Stimulated activated CD4-positive, alpha-beta T cell treated with anti-CD3 and anti-CD28 coated beads, Interleukin-15, amount 100 ng/mL, for 24 hours (primary cell): ENCODE measurements around the gene LAYN.

Experiments used
- DNase-seq: peaks from one replicate; pipeline ENCODE4 v3.0.0-alpha.2; 2020

LAYN gene

DNA sequence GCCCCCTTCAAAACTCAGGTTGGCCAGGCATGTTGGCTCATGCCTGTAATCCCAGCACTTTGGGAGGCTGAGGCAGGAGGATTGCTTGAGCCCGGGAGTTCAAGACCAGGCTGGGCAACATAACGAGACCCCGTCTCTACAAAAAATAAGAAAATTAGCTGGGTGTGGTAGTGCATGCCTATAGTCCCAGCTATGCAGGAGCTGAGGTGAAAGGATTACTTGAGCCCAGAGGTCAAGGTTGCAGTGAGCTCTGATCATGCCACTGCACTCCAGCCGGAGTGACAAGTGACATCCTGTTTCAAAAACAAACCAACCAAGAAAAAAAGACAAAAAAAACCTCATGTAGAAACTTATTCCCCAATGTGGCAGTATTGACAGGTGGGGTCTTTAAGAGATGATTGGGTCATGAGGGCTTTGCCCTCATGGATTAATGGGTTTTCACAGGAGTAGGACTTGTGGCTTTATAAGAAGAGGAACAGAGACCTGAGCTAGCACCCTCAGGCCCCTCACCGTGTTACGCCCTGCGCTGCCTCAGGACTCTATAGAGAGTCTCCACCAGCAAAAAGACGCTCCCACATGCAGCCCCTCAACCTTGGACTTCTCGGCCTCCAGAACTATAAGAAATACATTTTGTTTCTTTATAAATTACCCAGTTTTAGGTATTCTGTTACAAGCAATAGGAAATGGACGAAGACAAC lies 22.3 kb downstream of the LAYN start:
- DNase-seq: no peak

DNA sequence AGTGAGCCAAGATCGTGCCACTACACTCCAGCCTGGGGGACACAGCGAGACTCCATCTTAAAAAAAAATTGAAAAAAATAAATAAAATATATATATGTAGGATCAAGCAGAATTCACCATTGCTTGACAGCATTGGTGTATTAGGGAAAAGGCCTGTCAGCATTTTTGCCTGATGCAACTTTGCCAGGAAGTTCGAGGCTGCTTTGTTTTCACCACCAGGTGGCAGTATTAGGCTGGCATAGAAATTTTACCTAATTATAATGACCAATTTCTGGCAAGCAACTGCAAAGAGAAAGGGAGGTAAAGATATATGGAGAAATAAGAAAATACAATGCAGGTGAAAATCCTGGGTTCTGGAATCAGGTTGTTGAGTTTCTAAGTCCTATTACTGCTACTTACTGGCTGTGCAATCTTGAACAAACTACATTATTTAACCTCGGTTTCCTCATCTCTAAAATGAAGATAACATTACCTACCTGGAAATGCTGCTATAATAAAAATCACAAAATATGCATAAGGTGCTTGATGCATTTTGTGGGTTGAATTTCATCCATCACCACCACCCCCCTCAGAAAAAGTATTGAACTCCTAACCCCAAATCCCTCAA lies 24.7 kb downstream of the LAYN start:
- peak; percentile 72 for DNase-seq

DNA sequence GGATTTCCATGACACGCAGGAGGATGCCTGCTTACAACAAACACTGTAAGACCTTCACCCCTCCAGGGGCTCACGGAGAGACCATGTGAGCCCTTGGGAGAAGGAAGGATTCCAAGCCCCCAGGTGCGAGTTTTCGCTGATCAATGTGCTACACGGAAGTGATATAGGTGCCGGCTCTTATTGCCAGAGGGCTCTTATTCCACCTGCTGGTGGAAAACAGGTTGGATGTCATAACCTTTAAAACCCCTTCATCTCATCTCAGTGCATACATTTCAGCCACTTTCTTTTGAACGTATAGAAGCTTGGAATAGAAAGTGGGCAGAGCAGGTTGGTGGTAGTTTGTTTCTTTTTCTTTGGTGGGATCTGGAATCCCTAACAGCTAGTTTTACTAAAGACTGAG lies 25.8 kb downstream of the LAYN start:
- DNase-seq: no peak

DNA sequence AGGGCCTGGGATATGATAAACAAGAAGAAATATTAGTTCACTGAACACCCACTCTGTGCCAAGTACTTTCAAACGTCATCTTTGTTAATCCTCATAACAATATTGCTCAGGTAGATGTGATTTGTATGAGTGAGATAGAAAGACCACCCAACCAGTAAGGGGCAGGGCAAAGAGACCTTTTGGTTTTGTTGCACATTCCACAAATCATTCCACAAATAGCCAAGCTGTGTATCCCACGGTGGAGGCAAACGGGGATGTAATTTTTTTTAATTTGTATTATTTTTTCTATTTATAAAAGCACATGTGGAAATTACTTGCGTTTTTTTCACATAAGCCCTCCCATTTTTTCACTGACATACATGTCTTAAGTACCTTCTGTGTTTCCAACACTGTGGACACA lies 29.0 kb downstream of the LAYN start:
- DNase-seq: no peak

DNA sequence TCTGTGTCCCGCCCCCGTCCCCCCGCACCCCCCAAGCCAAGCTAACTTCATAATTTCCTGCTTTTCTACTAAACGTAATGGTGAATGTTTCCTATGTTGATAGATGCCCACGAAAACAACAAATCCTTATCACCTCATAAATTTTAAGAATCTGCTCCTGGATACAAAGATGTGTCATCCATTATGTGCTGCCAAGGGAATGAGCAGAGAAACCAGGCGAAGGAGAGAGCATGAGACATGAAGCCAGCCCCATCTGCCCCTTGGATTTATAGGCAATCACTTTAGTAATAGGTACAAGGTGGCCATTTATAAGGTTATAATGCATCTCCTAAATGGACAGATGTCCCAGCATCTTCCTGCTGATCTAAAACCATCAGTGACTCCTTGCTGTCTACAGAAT lies 30.3 kb downstream of the LAYN start:
- no peak for DNase-seq

DNA sequence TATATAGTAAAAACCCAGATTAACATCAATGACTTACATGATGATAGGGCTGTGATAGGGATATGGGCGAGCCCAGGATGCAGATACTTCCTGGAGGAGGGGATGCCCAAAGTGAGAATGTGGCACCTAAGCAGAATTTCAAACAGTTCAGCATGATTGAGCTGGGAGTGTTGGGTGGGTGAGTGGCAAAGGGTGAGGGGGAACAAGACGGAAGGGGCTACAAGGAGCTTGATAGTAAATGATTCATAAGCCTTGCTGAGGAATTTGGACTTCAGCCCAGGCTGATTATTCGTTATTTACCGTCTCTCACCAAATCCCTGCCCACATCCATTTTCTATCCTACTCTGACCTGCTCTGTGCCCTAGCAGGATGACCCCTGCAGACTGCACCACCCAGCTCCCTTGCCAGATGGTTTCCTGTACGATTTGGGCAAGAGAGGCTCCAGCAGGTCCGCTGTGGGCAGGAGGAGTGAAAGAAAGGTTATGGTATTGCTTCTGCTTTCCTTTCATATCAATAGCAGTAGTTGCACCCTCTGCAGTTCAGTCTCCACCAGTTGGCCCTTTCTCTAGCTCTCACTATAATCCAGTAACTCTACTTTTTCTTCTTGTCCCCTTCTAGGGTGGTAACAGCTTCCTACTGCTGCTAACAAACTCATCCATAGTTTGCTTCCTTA lies 31.4 kb downstream of the LAYN start:
- DNase-seq: no peak

DNA sequence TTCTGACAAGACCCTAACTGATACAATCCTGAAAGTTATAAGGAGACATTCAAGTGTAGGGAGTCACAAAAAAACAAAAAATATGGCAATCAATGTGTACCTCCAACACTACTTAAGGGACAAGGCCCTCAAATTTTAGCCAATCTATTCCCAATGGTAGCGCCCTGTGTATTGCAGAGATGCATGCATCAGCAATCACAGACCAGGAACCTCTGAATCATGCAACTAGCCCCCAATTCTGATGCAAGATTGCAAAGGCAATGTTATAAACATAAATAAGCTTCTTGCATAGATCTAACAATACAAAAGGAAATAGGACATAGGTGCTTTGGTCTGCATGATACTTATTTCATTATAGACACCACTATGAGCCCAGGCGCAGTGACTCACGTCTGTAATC lies 32.1 kb downstream of the LAYN start:
- DNase-seq: no peak

DNA sequence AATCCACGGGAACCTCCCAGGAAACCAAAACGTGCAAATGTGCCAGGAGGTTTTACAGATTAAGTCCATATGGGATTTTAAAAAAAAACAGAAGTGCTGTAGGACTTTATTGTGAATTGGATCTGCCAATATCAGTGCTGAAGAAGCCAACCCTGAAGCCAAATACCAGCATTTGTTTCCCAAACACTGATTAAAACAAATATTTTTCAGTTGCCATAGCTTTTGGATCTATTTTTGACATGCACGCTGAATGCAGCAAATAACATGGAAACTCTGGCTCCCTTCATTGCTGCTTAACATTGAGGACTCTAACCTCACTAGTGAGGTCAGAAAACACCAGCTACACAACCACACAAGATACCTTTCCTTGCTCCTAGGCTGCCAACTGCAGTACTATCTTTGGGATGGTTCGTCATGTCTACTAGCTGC lies 33.3 kb downstream of the LAYN start:
- DNase-seq: no peak

DNA sequence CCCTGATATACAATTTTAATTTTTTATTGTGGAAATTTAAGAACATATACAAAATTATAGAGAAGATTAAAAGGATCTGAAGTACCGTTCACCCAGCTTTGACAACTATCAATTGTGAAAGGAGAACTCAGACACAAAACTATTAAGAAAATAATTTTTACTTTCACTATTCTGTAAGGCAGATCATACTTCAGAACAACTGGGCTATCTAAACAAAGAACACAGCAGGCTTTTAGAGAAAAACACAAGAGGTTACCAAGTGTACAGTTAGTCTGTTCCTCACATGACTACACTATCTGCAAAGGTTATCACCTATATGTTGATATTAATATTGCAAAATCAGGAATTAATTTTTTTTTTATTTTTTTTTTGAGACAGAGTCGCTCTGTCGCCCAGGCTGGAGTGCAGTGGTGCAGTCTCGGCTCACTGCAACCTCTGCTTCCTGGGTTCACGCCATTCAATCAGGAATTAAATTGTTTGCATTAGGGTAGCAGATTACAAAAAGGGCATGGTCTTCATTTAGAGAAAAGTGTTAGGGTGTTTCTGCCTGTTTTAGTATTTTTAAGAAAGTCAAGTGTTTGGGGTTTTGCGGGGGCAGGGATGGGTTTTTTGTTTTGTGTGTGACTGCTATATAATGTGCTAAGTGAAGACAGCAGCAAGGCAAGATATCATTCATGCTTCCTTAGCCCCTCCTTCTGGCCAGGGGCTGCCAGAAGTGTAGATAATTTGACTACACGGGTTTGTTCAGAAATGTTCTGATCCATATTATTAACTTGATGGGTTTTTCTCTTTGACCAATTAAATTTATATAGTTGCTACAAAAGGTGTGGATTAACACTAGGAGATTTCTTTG lies 34.1 kb downstream of the LAYN start:
- no peak for DNase-seq

DNA sequence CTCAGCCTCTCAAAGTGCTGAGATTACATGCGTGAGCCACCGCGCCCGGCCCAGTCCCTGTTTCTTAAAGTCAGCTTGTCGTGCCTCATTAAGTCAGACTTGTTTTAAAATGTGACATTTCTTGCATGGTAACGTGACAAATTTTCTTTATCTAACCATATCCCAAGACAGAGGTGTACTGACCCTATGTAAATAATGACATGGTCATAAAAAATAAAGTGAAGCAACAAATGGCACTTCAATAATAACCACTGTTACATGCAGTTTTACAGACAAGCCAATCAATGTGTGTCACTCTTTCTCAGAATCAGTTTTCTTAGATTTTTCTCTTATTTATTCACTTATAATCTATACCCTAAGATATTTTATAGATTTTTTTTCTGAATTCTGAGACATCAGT lies 35.2 kb downstream of the LAYN start:
- no peak for DNase-seq

DNA sequence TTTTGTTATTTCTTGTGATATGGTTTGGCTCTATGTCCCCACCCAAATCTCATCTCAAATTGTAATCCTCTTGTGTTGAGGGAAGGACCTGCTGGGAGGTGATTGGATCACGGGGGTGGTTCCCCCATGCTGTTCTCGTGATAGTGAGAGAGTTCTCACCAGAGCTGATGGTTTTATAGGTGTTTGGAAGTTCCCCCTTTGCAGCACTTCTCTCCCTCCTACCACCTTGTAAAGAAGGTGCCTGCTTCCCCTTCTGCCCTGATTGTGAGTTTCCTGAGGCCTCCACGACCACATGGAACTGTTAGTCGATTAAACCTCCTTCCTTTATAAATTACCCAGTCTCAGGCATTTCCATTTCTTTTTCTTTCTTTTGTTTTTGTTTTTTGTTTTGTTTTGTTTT lies 37.3 kb downstream of the LAYN start:
- no peak for DNase-seq

DNA sequence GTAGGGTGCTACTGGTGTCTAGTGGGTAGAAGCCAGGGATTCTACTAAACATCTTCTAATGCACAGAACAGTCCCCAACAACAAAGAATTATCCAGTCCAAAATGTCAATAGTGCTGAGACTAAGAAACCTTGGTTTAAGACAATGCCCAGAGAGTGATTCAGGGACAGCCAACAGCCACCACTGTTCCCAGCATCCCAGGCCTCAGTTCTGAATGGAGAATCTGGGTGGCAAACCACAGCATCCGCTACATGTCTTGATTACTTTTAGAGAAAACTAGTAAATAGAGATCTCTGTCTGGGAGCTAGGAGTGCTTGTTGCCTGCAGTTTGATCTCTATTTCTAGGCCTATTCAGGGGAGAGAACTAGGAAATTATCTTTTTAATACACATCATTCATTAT lies 40.8 kb downstream of the LAYN start:
- no peak for DNase-seq

DNA sequence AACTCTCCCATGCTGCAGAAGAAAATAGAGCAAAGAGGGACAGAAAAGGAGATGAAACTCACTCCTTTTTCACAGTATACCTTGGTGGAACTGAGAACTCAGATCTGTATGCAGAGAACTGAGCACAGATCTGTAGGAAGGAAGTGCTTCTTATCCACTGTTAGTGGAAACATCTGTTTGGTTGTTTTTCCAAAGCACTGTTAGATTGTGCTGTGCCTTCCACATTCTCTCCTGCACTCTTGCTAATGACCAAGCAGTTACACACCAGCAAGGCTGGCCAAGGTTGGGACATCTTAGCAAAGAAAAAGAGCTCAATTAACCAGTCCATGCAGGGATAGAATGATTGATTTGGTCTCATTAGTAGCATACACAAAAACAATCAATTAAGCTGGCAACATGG lies 41.6 kb downstream of the LAYN start:
- no peak for DNase-seq

DNA sequence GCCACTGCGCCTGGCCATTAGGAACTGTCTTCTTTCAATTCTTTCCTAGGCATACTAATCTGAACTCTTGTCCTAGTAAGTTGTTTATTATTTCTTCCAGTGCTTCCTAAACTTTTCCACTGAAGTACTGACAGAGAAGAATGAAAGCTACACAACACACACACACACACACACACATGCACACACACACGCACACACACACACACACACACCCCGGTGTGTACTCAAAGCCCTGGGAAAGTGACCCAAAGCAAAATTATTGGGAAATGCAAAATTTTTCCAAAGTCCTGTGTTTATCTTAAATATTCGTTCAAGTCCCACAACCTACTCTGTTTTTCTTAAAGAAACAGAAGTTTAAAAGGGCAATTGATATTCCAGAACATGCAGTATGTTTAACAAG lies 42.4 kb downstream of the LAYN start:
- DNase-seq: no peak

DNA sequence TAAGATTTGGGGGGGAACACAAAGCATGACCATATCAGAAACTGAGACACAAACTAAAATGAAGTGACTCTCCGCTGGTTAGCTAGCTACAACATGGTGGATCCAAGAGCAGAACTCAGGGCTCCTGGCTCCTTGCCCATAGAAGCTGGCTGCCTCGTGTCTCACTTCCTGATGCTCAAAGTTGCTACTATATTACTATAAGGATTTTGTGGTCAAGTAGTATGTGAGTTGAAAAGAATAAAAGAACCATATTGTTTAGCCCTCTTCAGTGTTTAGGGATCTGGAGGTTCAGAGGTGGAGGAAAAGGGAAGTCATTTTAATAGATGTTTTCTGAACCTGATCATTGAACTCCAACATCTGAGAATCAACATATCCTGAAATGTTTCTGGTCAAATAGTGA lies 44.9 kb downstream of the LAYN start:
- no peak for DNase-seq

DNA sequence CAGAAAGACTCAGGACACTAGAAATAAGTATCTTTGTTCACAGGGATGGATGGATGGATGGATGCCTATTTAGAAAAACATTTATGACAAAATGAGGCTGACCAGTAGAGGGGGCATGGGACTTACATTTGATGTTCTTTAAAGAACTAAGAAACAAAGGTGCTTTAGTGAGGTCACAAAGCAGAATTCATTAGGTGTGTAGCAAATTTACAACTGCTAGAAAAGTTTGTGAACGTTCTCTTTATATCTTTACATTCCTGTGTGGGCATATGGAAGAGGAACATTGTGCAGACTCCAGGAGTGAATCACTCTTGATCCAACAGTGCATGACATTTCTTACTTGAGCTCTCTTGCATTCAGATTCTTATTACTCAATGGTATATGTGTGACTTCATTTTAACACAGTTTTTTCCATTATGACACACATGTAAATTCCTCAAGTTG lies 45.9 kb downstream of the LAYN start:
- peak; percentile 46 for DNase-seq

DNA sequence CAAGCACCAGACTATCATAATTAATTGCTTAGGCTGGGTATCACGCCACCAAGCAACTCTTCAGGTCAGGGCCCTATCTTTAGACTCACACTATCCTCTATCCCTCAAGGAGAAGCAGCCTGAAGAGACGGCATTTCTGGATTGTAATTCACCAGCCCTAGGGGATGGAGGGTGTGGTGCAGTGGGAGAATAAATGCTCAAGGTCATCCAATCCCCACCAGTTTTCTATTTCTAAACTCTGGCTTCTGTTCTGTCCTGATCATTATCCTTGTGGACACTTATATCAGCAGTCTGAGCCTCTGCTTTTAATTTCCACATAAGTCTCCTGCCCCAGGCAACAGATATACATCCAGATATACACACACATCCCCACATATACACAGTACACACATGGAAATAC lies 48.6 kb downstream of the LAYN start:
- DNase-seq: no peak

DNA sequence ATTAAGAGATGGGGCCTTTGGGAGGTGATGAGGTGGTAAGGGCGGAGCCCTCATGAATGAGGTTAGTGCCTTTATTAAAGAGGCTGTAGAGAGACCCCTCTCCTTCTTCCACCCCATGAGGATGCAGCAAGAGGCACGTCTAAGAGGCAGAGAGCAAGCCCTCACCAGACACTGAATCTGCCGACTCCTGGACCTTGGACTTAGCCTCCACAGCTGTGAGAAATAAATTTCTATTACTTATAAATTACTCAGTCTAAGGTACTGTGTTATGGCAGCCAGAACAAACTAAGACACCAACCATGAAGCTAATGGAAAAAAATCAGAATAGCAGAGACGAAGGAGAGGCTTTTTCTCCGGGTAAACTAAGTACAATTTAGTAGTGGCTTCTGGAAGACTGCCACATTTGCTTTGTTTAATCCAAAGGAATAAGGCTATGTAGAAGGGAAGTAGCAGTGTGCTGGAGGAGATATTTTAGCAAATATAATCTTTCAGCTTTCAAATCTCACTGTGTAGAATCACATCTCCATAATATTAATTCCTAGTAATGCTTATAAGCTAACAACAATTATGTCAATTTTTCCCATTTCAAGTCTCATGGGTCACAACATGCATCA lies 49.5 kb downstream of the LAYN start:
- no peak for DNase-seq

DNA sequence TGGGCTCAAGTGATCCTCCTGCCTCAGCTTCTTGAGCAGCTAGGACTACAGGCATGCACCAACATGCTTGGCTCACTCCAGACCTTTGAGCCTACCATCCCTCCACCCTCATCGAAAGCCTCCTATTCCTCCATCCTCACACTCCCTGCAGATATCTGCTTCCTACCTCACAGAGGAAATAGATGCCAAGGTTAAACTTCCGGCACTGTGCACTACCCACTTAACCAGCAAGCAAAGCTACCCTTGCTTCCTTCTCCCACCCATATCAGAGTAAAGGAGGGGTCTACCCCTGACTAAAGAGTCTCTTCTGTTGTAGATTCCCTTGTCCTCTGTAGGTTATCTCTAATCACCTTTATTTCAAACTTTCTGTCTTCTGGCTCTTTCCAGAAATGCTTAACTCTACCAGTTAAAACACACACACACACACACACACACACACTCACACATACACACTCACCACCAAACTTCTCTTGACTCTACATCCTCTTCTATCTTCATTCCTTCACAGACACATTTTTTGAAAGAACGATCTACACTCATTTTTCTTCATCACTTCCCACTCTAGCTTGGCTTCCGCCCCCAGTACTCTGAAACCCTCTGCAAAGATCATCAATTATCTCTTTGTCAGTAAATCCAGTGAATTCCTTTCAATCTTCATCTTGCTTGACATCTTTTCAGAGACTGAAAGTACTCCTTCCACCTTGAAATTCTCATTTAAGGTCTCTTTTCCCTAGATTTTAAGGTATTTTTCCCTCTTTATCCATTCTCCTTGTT lies 50.9 kb downstream of the LAYN start:
- no peak for DNase-seq

DNA sequence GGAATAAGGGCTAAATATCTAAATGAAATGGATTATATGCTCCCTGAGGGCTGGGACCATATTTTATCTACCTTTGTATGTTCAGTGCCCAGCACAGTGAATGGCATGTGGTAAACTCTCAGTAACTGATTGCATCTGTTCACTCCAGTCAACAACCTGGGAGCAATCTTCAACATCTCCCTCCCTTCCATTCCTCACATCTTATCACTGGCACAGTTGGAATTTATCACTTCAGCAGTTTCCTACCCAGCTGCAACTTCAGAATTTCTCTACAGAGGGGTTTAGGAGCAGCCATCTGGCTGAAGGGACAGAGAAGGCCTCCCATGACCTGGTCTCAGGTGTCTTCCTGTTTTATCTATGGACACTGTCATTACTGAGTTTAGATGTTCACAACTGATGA lies 52.0 kb downstream of the LAYN start:
- DNase-seq: no peak

DNA sequence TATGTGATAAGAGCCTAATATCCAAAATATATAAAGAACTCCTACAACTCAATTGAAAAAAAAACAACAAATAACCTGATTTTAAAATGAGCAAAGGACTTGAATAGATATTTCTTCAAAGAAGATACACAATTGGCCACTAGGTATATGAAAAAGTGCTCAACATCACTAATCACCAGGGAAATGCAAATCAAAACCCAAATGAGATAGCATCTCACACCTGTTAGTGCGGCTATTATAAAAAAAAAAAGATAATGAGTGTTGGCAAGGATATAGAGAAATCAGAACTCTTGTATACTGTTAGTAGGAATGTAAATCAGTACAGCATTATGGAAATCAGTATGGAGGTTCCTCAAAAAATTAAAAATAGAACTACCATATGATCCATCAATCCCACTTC lies 55.8 kb downstream of the LAYN start:
- no peak for DNase-seq

DNA sequence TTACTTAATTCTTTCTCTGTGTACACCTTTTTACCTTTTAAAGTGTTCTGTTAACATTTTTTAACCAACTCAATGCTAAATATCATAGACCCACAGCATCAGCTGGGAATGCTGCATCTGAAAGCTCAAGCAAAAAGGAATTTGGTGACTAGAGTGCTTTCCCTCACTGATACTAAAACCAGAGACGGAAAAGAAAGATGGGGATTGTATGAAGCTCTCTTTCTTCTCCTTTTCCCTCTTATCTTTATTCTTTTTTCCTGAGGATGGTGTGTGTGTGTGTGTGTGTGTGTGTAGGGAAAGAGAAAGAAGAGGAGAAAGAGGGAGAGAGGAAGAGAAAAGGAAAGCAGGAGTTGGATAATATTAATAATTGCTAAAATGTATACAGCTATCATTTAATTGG lies 57.6 kb downstream of the LAYN start:
- DNase-seq: no peak
